Suprapubic skin (tissue), 4 donors: ENCODE data around the gene PARVB. TPM values are rescaled to one million over a fixed set of nuclear protein-coding genes. Genes with fewer than 3 reads are reported as not detected.
A peak's percentile ranks its signal among the peaks of the same experiment; 100 is the strongest.

ENCODE experiments used
- DNase-seq, 2 donors: peaks; one replicate each; pipeline ENCODE4 v3.0.0-alpha.2; 2019; ENCODE audit warnings: low spot score in 2 of 2
- H3K27ac ChIP-seq: fragments of 200-600 bp; sonication (generic); one replicate; pipeline ENCODE4 v1.5.1; 2019
- H3K27me3 ChIP-seq: fragments of 200-600 bp; sonication (generic); one replicate; pipeline ENCODE4 v1.5.1; 2019
- H3K36me3 ChIP-seq: fragments of 200-600 bp; sonication (generic); one replicate; pipeline ENCODE4 v1.5.1; 2019
- H3K4me1 ChIP-seq: fragments of 200-600 bp; sonication (generic); one replicate; pipeline ENCODE4 v1.5.1; 2019
- H3K4me3 ChIP-seq: fragments of 200-600 bp; sonication (generic); one replicate; pipeline ENCODE4 v1.5.1; 2019; ENCODE audit warnings: mild to moderate bottlenecking
- H3K9me3 ChIP-seq: fragments of 200-600 bp; sonication (generic); one replicate; pipeline ENCODE4 v1.5.1; 2019
- CTCF ChIP-seq, 2 donors: fragments of 200-600 bp in 1 of 2; fragments of 450-650 bp in 1 of 2; sonication (generic) in 1 of 2; IDR thresholded peaks; one replicate each; pipeline ENCODE4 v1.5.1; 2016 to 2019; ENCODE audit warnings: antibody characterized with exemption in 2 of 2, mild to moderate bottlenecking in 1 of 2, moderate library complexity in 1 of 2
- EP300 ChIP-seq: sonication (generic); formaldehyde crosslinking; IDR thresholded peaks from one replicate; pipeline ENCODE4 v1.6.1; 2017; ENCODE audit warnings: antibody characterized with exemption
- POLR2A ChIP-seq, 2 donors: fragments of 450-650 bp; IDR thresholded peaks; one replicate each; pipeline ENCODE4 v1.6.1; 2017; ENCODE audit warnings: antibody characterized with exemption in 2 of 2, mild to moderate bottlenecking in 2 of 2, moderate library complexity in 2 of 2
- POLR2AphosphoS5 ChIP-seq, 3 donors: sonication (generic); formaldehyde crosslinking; IDR thresholded peaks; one replicate each; pipeline ENCODE4 v1.6.1; 2017; ENCODE audit warnings: antibody characterized with exemption in 3 of 3
- WGBS: methylation state at CpG from one replicate; pipeline ENCODE4 v1.1.5; 2018; 5-methylcytosine and 5-hydroxymethylcytosine counted together
- total RNA-seq, 4 donors: library from RNA; depleted of rRNA; stranded (reverse); fragments of >200 nt; gene quantifications; one replicate each; pipeline ENCODE4 v1.1.0, GENCODE V29; 2016

PARVB gene
- total RNA-seq, 4 donors from 2014 or later: 9.7 to 17.8 (median 13.3) TPM

DNA sequence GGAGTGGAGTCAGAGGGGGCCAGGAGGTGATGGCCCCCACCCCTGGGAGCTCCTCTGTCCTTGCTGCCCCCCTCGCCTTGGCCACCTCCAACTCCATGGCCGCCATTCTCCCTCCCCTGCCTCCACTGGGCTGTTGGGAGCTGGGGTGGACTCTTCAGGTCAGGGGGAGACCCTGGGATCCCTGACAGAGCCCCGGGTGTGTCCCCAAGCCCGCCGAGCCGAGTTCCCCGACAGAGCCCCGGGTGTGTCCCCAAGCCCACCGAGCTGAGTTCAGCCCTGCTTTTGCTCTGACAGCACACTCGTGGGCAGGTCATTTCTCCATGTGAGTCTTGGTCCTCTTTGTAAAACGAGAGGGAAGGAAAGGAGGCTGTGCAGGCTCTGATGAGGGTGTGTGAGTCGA is 143.4 kb downstream of the PARVB start:
- Histone ChIP-seq H3K27me3 (no peaks in the 10 kb centered on the region), H3K4me1 (no peaks in the 10 kb centered on the region), H3K27ac (no peak overlapping the region), H3K36me3 (peaks cover 5% of the 10 kb centered on the region), H3K9me3 (no peaks in the 10 kb centered on the region), H3K4me3 (no peak overlapping the region)
- TF ChIP-seq CTCF (IDR thresholded peaks at IDR 0.05): no peak
- TF ChIP-seq EP300: no peak
- no peak for TF ChIP-seq POLR2AphosphoS5 (IDR thresholded peaks at IDR 0.05)
- TF ChIP-seq POLR2A (IDR thresholded peaks at IDR 0.05): no peak
- WGBS: 82% methylated on average over 3 of the region's 12 CpGs
- DNase-seq: no peak

- H3K4me1 ChIP-seq: no peaks in the 10 kb centered on the region
- no peaks in the 10 kb centered on the region for H3K9me3 ChIP-seq
- H3K27me3 ChIP-seq: no peaks in the 10 kb centered on the region
- H3K4me3 ChIP-seq: no peak overlapping the region
- DNase-seq: no peak
- 67% methylated on average over 10 of the region's 13 CpGs for whole genome bisulfite sequencing
- TF ChIP-seq CTCF (IDR thresholded peaks at IDR 0.05) (no peak), POLR2A (IDR thresholded peaks at IDR 0.05) (no peak), POLR2AphosphoS5 (IDR thresholded peaks at IDR 0.05) (no peak)
- peaks cover 5% of the 10 kb centered on the region for H3K36me3 ChIP-seq
- H3K27ac ChIP-seq: no peak overlapping the region
Observed at GRCh38 chr22:44168206-44168605, 144.1 kb downstream of the PARVB start.

GRCh38 chr22:44170470-44170869 is 146.4 kb downstream of the PARVB start:
- no peak for DNase-seq
- Histone ChIP-seq H3K4me1 (no peaks in the 10 kb centered on the region), H3K27me3 (no peaks in the 10 kb centered on the region), H3K4me3 (no peak overlapping the region), H3K9me3 (no peaks in the 10 kb centered on the region), H3K36me3 (peaks cover 5% of the 10 kb centered on the region), H3K27ac (no peak overlapping the region)
- WGBS: 91% methylated on average over 11 of the region's 11 CpGs
- TF ChIP-seq POLR2AphosphoS5 (IDR thresholded peaks at IDR 0.05) (no peak), CTCF (IDR thresholded peaks at IDR 0.05) (no peak)

DNA sequence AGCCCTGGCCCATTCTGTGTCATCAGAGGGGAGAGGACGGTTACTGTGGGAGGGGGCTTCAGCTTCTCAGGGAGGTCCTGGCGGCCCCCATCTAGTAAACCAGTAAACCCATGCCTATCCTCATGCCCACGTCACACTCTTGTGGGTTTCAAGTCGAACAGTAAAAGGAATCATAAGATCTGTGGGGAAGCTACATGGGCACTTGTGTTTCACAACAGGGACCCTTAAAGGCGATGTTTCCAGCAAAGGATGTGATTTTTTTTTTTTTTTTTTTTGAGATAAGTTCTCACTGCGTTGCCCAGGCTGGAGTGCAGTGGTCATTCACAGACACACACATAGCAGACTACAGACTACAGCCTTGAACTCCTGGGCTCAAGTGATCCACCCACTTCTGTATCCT is 147.5 kb downstream of the PARVB start:
- Histone ChIP-seq H3K27ac (peak overlapping the region; percentile 47), H3K27me3 (no peaks in the 10 kb centered on the region), H3K4me3 (no peak overlapping the region), H3K36me3 (peaks cover 5% of the 10 kb centered on the region), H3K9me3 (no peaks in the 10 kb centered on the region), H3K4me1 (no peaks in the 10 kb centered on the region)
- 82% methylated on average over 6 of the region's 6 CpGs for WGBS
- DNase-seq: no peak
- TF ChIP-seq POLR2A (IDR thresholded peaks at IDR 0.05): no peak
- TF ChIP-seq CTCF (IDR thresholded peaks at IDR 0.05): no peak
- TF ChIP-seq EP300: no peak
- no peak for TF ChIP-seq POLR2AphosphoS5 (IDR thresholded peaks at IDR 0.05)

GRCh38 chr22:44172370-44173108 is 148.4 kb downstream of the PARVB start:
- 60% methylated on average over 22 of the region's 22 CpGs for WGBS
- DNase-seq: peak in 1 of 2 donors; percentile 78
- Histone ChIP-seq H3K27me3 (no peaks in the 10 kb centered on the region), H3K36me3 (peaks cover 5% of the 10 kb centered on the region), H3K4me1 (no peaks in the 10 kb centered on the region), H3K9me3 (no peaks in the 10 kb centered on the region), H3K27ac (peak overlapping the region; percentile 47), H3K4me3 (no peak overlapping the region)
- TF ChIP-seq POLR2A (IDR thresholded peaks at IDR 0.05): no peak
- no peak for TF ChIP-seq CTCF (IDR thresholded peaks at IDR 0.05)
- no peak for TF ChIP-seq POLR2AphosphoS5 (IDR thresholded peaks at IDR 0.05)
- TF ChIP-seq EP300: no peak
